Retinal pigment epithelial cell (primary cell): ENCODE measurements around the gene OR10H5.
"Not testable (repeated sequence)": the region's sequence is repeated elsewhere in the genome, so short reads cannot be mapped to it uniquely, and the experiment has no call there.

Experiments
- DNase-seq: peaks from one replicate; pipeline ENCODE4 v3.0.0-alpha.2; 2010; ENCODE audit warnings: low read depth
- H3K4me3 ChIP-seq: 2 replicates; pipeline ENCODE4 v1.5.1; 2011; ENCODE audit warnings: mild to moderate bottlenecking, low read length, control low read depth, moderate library complexity
- TF ChIP-seq, protein P1 (sequence below): conservative IDR thresholded peaks from 2 replicates; pipeline ENCODE4 v1.5.1; 2011; ENCODE audit warnings: low read depth, low read length, control low read depth, inconsistent platforms

The OR10H5 gene

GRCh38 chr19:15840833-15841232, 53.4 kb downstream of the OR10H5 start:
- no peak for DNase-seq
- H3K4me3 ChIP-seq: no peak overlapping the region
- TF ChIP-seq, protein P1, sequence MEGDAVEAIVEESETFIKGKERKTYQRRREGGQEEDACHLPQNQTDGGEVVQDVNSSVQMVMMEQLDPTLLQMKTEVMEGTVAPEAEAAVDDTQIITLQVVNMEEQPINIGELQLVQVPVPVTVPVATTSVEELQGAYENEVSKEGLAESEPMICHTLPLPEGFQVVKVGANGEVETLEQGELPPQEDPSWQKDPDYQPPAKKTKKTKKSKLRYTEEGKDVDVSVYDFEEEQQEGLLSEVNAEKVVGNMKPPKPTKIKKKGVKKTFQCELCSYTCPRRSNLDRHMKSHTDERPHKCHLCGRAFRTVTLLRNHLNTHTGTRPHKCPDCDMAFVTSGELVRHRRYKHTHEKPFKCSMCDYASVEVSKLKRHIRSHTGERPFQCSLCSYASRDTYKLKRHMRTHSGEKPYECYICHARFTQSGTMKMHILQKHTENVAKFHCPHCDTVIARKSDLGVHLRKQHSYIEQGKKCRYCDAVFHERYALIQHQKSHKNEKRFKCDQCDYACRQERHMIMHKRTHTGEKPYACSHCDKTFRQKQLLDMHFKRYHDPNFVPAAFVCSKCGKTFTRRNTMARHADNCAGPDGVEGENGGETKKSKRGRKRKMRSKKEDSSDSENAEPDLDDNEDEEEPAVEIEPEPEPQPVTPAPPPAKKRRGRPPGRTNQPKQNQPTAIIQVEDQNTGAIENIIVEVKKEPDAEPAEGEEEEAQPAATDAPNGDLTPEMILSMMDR: no peak

GRCh38 chr19:15841875-15842569, 54.6 kb downstream of the OR10H5 start:
- TF ChIP-seq, protein P1: peak; percentile 10
- DNase-seq: no peak

GRCh38 chr19:15843203-15843893, 55.9 kb downstream of the OR10H5 start:
- H3K4me3 ChIP-seq: no peak overlapping the region
- TF ChIP-seq, protein P1: no peak
- no peak for DNase-seq

More at GRCh38 chr19:15841875-15842569, 54.6 kb downstream of the OR10H5 start:
- H3K4me3 ChIP-seq: no peak overlapping the region

- DNase-seq, H3K4me3 ChIP-seq: not testable (repeated sequence)
Measured at GRCh38 chr19:15843894-15844222, 56.4 kb downstream of the OR10H5 start.

DNA sequence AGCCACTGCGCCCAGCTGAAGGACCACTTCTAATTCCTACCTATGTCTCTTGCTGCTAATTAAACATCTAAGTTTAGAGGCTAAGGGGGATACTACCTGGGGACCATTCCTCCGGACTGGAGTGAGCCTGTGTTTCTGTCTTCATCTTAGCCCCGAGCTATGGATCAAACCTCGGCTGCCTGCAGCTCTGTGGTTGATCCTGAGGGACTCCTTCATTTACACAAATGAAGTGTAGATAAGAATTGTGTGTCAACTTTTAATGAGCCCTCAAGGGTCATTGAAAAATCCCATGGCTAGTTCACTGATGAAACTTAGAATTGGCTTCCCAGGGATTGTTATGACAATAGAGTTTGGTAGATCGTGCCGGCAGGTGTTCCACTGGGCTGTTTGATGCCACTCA, 59.5 kb downstream of the OR10H5 start:
- DNase-seq: no peak
- no peak overlapping the region for H3K4me3 ChIP-seq
- TF ChIP-seq, protein P1: no peak

GRCh38 chr19:15850385-15850784, 62.9 kb downstream of the OR10H5 start:
- no peak overlapping the region for H3K4me3 ChIP-seq
- no peak for DNase-seq
- TF ChIP-seq, protein P1: no peak
